Neural cell (in vitro differentiated cells): Measurements from ENCODE around the gene ADCY7.

Experiments used
- CTCF ChIP-seq: fragments of 450-650 bp; IDR thresholded peaks from 2 replicates; pipeline ENCODE4 v1.5.1; 2014; ENCODE audit warnings: antibody characterized with exemption, mild to moderate bottlenecking, moderate library complexity; ENCODE audit not compliant: poor library complexity, severe bottlenecking
- MXI1 ChIP-seq: fragments of 450-650 bp; conservative IDR thresholded peaks from 2 replicates; pipeline ENCODE4 v1.6.1; 2014; ENCODE audit warnings: antibody characterized with exemption, mild to moderate bottlenecking; ENCODE audit not compliant: poor library complexity, severe bottlenecking
- REST ChIP-seq: IDR thresholded peaks from 2 replicates; pipeline ENCODE4 v1.6.1; 2012; ENCODE audit warnings: borderline replicate concordance
- TAF1 ChIP-seq: IDR thresholded peaks from 2 replicates; pipeline ENCODE4 v1.6.1; 2012; ENCODE audit warnings: low read depth

GRCh38 chr16:50279504-50279865 is 13.1 kb downstream of the ADCY7 start:
- TF ChIP-seq REST, result no peak
- no peak for TF ChIP-seq MXI1
- TF ChIP-seq CTCF, result no peak
- TF ChIP-seq TAF1, result no peak
